HG03097 (cell line): Measurements from ENCODE around the gene APOBEC4.
"Not testable (repeated sequence)": the region's sequence is repeated elsewhere in the genome, so short reads cannot be mapped to it uniquely, and the experiment has no call there.

Source experiments
- ATAC-seq: cut with Tn5 transposase; IDR thresholded peaks from one replicate; pipeline ENCODE4 v1.9.1; 2021; ENCODE audit not compliant: unreplicated experiment, low FRiP score

APOBEC4 gene

GRCh38 chr1:183635099-183635605, 18.0 kb downstream of the APOBEC4 start:
- peak; percentile 5 for ATAC-seq

- no peak for ATAC-seq
Observed at GRCh38 chr1:183634429-183635065, 18.6 kb downstream of the APOBEC4 start.

- peak; percentile 37 for ATAC-seq
Observed at GRCh38 chr1:183633676-183634343, 19.3 kb downstream of the APOBEC4 start.

- ATAC-seq = no peak
Observed at GRCh38 chr1:183632964-183633363, 20.2 kb downstream of the APOBEC4 start.

DNA sequence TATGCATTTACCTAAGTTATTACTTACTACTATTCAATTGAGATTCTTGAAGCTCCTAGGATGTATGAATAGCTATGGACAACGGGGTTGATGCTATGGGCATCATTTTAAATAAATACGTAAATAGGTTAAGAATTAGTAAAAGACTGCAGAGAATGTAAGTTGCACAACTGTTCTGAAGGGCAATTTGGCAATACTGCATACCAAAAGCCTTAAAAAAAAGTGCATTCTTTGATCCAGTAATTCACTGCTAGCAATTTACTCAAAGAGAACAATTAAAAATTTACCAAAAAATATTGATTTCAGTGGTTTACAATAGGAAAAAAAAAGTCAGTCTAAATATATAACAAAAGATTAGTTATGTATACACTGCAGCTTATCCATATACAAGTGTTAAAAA, 21.0 kb downstream of the APOBEC4 start:
- no peak for ATAC-seq

DNA sequence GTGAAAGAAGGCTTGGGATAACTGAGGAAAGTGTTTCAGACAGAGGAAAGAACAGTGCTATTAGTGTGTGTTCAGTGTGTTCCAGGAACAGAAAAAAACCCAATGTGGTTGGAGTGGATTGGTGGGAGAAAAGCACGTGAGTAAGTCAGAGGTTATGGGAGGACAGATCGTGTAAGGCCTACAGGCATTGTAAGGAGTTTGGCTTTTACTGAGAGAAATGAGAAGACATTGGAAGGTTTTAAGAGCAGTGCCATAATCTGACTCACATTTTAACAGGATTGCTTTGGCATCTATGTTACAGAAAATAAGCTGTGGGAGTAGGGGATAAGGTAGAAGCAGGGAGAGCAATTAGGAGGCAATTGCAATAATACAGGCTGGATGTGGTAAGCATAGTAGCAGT, 22.4 kb downstream of the APOBEC4 start:
- no peak for ATAC-seq

GRCh38 chr1:183628537-183628936, 24.6 kb downstream of the APOBEC4 start:
- ATAC-seq = no peak

- not testable (repeated sequence) for ATAC-seq
Observed at GRCh38 chr1:183626236-183626635, 26.9 kb downstream of the APOBEC4 start.

DNA sequence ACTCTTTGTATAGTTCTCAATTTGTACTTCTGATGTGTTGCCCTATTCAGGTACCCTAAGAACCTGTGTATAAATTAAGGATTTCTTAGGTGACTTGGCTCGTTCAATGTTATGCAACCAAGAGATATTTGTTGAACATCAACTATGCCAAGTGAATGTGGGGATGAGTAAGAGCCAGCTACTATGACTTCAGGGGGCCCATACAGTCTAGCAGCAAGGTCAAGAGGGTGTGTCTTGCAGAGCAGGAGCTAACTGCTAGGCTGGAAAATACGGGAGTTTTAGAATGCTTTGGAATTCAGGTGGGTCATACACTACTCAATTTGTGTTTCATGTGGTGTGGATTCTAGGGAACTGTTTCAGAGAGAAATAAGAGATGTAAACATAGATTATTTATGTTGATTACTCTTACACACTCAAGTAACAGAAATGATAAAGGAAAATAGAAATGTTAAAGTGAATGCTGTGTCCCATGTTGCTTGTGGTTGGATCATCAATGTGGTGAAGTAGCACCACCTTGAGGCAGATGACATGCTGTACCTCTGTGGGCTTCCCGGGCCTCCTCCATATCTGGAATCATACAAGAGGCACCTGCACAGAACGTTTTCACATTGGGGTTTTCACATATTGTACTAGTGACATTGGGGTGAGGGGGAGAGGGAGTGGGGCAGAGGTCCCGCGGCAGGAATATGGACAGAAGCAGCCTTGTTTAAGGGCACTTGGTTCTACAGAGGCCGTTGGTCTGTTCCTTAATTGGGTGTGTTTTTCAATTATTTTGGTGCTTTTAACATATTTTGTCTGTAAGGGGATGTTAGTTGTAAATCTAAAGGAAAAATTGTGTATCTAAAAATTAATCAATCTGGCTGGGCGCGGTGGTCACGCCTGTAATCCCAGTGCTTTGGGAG, 30.0 kb downstream of the APOBEC4 start:
- ATAC-seq = no peak

DNA sequence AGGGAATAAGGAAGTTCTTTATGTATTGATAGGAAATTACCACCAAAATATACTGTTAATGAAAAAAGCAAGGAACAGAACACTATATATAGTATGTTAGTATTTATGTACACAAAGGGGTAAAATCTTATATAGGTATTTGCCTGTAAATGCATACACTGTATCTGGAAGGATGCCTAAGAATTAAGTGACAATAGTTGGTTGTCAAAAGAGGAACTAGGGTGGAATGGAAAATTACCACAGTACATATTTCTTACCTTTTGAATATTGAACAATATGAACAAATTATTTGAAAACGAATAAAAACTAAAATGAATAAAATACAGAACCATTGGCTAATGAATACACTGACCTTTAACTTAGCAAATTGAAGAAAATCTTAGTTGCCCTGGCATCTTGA, 31.1 kb downstream of the APOBEC4 start:
- ATAC-seq = no peak

GRCh38 chr1:183620311-183620710, 32.8 kb downstream of the APOBEC4 start:
- no peak for ATAC-seq

DNA sequence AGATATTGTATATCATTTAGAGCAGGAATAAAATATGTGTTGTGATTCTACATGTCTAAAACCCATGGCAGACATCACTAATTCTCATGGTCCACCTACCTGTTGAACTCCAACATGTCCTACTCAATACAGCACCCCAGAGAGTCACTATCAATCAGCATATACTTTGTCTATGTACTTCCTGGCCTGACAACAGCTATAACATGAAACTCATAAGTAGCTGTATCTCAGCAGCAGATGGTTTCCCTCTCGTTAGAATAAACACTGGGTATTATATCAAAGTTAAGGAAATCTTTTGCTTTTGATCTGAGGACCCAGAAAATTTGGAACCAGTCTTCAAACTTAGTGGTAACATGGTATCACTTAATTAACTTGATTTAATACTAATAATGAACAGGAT, 33.3 kb downstream of the APOBEC4 start:
- ATAC-seq = no peak

DNA sequence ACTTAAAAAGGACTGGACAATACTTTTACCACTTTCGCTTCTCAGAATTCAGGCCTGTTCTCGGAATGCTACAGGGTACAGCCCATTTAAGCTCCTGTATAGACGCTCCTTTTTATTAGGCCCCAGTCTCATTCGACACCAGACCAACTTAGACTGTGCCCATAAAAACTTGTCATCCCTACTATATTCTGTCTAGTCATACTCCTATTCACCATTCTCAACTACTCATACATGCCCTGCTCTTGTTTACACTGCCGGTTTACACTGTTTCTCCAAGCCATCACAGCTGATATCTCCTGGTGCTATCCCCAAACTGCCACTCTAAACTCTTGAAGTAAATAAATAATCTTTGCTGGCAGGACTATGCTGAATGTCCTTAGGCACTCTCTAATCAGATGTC, 34.9 kb downstream of the APOBEC4 start:
- not testable (repeated sequence) for ATAC-seq

GRCh38 chr1:183612975-183613374, 40.1 kb downstream of the APOBEC4 start:
- ATAC-seq = not testable (repeated sequence)

GRCh38 chr1:183612407-183612806, 40.7 kb downstream of the APOBEC4 start:
- no peak for ATAC-seq

- ATAC-seq = no peak
Observed at GRCh38 chr1:183611021-183611420, 42.1 kb downstream of the APOBEC4 start.

- ATAC-seq = no peak
Observed at GRCh38 chr1:183609759-183610452, 43.2 kb downstream of the APOBEC4 start.

DNA sequence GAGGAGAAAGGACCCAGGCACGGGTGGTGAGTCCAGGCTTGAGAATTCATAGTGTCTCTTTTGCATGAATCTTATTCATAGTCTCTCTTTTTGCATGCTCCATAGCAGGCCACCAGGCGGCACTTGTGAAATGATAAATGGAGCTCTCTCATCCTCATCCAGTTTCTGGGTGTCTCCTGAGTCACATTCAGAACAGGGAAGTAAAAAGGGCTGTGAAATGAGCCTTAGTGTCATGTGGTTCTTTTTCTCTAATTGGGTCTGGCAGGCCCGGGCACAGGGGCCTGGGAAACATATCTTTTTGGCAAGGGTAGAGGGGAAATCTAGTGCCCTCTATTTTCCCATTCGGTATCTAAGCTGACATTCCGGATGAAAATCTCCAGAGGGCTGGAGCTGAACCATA, 43.8 kb downstream of the APOBEC4 start:
- no peak for ATAC-seq

- peak; percentile 40 for ATAC-seq
Observed at GRCh38 chr1:183607322-183607980, 45.7 kb downstream of the APOBEC4 start.

GRCh38 chr1:183605904-183606303, 47.2 kb downstream of the APOBEC4 start:
- ATAC-seq = no peak
